ENCODE data around the gene ULK2. TPM values are rescaled to one million over a fixed set of nuclear protein-coding genes. Genes with fewer than 3 reads are reported as not detected.
"Not testable (repeated sequence)": the region's sequence is repeated elsewhere in the genome, so short reads cannot be mapped to it uniquely, and the experiment has no call there.

ULK2 gene
- polyA plus RNA-seq, 1 donor = 16.9 TPM

DNA sequence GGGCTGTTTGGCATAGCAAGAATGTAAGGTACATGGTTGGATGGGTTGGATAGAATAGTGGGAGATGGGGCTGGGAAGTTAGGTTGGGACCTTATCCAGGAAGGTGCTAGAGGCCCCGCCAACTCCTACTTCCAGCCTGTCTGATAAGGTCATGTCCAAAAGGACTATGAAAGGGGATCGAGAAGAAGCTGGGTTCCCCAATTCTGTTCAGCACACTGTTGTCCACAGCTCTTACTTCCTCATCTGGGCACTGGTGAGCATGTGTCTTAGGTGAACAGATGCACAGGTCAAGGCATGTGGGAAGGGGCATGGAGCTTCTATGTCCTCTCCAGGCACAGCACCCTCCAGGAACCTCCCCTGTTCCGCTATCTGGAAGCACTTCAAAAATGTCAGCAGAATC lies 5.6 kb upstream of the ULK2 start:
- Histone ChIP-seq H3K27me3 (ENCODE audit: control insufficient read depth, insufficient read depth, low read length) (no peaks in the 10 kb centered on the region), H3K4me3 (ENCODE audit: low read length) (no peak overlapping the region), H3K4me1 (ENCODE audit: control insufficient read depth, insufficient read depth, low read length) (no peaks in the 10 kb centered on the region), H3K9me3 (ENCODE audit: control insufficient read depth, low read depth, low read length) (no peaks in the 10 kb centered on the region), H3K36me3 (ENCODE audit: control insufficient read depth, insufficient read depth, low read length) (no peaks in the 10 kb centered on the region), H3K27ac (ENCODE audit: low read length) (no peak overlapping the region)
- no peak for DNase-seq
- 100% methylated on average over 1 of the region's 3 CpGs for WGBS (ENCODE audit: insufficient coverage, low lambda C conversion rate)

DNA sequence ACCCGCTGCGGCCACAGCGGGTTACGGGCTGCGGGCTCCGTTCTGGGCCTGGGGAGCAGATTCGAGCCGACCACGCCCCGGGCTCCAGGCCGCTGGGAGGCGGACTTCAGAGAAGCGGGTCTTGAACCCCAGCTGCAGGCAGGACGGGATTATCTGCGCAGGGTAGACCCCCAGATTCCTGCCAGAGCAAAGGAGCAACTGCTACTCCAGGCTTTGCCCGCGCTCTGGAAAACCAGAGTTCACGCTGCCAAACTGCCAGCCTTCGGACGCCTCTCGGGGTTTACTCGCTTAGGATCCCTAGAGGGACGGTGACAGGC lies 301 bp upstream of the ULK2 start:
- WGBS (ENCODE audit: insufficient coverage, low lambda C conversion rate) = 80% methylated on average over 1 of the region's 23 CpGs
- no peaks in the 10 kb centered on the region for H3K27me3 ChIP-seq (ENCODE audit: control insufficient read depth, insufficient read depth, low read length)
- no peaks in the 10 kb centered on the region for H3K4me1 ChIP-seq (ENCODE audit: control insufficient read depth, insufficient read depth, low read length)
- peak overlapping the region; percentile 48 for H3K27ac ChIP-seq (ENCODE audit: low read length)
- peak overlapping the region; percentile 44 for H3K4me3 ChIP-seq (ENCODE audit: low read length)
- peaks cover under 1% of the 10 kb centered on the region for H3K36me3 ChIP-seq (ENCODE audit: control insufficient read depth, insufficient read depth, low read length)
- no peak for DNase-seq
- no peaks in the 10 kb centered on the region for H3K9me3 ChIP-seq (ENCODE audit: control insufficient read depth, low read depth, low read length)

DNA sequence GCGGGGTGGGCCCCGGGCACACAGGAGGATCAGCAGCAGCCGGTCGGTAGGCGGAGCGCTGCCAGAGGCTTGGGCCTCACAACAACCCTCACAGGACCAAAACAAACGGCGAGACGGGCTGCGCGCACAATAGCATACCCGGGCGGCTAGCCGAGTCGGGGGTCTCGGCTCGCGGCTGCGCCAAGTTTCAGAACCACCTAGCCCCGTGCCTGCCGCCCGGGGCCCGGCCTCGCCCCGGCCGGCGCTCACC lies 732 bp downstream of the ULK2 start:
- WGBS (ENCODE audit: insufficient coverage, low lambda C conversion rate) = no CpG with 5 or more reads among the region's 27 CpGs
- H3K4me1 ChIP-seq (ENCODE audit: control insufficient read depth, insufficient read depth, low read length) = no peaks in the 10 kb centered on the region
- peak overlapping the region; percentile 68 for H3K4me3 ChIP-seq (ENCODE audit: low read length)
- DNase-seq = peak; percentile 49 to 81
- no peaks in the 10 kb centered on the region for H3K9me3 ChIP-seq (ENCODE audit: control insufficient read depth, low read depth, low read length)
- H3K36me3 ChIP-seq (ENCODE audit: control insufficient read depth, insufficient read depth, low read length) = peaks cover 4% of the 10 kb centered on the region
- H3K27ac ChIP-seq (ENCODE audit: low read length) = peak overlapping the region; percentile 17
- H3K27me3 ChIP-seq (ENCODE audit: control insufficient read depth, insufficient read depth, low read length) = no peaks in the 10 kb centered on the region

DNA sequence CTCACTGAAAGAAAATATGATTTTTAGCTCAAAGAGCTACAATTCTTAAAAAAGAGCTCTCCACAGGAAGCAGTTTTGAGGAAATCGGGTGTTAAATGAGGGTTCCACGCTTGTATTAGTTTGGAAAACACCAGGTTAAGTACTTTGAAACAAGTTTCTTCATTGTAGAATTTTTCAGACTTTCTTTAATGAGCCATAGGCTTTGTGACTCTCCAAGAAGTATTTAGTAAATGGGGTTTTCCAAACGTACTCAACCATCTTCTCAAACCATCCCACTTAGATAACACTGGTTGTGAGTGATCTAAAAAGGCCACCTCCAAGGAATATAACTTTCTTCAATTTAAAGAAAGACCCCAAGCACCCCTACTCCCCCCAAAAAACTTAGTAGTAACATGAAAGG lies 2.7 kb downstream of the ULK2 start:
- no peaks in the 10 kb centered on the region for H3K9me3 ChIP-seq (ENCODE audit: control insufficient read depth, low read depth, low read length)
- DNase-seq = no peak
- H3K27ac ChIP-seq (ENCODE audit: low read length) = no peak overlapping the region
- H3K27me3 ChIP-seq (ENCODE audit: control insufficient read depth, insufficient read depth, low read length) = no peaks in the 10 kb centered on the region
- H3K4me1 ChIP-seq (ENCODE audit: control insufficient read depth, insufficient read depth, low read length) = no peaks in the 10 kb centered on the region
- peaks cover 6% of the 10 kb centered on the region for H3K36me3 ChIP-seq (ENCODE audit: control insufficient read depth, insufficient read depth, low read length)
- 88% methylated on average over 1 of the region's 3 CpGs for WGBS (ENCODE audit: insufficient coverage, low lambda C conversion rate)
- H3K4me3 ChIP-seq (ENCODE audit: low read length) = no peak overlapping the region

DNA sequence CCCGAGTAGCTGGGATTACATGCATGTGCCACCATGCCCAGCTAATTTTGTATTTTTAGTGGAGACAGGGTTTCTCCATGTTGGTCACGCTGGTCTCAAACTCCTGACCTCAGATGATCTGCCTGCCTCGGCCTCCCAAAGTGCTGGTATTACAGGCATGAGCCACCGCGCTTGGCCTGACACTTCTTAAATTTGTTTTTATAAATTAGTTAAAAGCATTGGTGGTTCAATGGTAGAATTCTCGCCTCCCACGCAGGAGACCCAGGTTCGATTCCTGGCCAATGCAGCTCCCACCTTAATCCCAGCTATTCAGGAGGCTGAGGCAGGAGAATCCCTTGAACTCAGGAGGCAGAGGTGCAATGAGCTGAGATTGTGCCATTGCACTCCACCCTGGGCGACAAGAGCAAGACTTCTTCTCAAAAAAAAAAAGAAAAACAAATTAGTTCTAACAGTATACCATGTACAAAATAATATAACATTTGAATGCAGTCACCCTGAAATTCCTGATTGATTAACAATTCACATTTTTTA lies 7.0 kb downstream of the ULK2 start:
- H3K27me3 ChIP-seq (ENCODE audit: control insufficient read depth, insufficient read depth, low read length); DNase-seq; H3K27ac ChIP-seq (ENCODE audit: low read length); H3K4me3 ChIP-seq (ENCODE audit: low read length); H3K4me1 ChIP-seq (ENCODE audit: control insufficient read depth, insufficient read depth, low read length); H3K9me3 ChIP-seq (ENCODE audit: control insufficient read depth, low read depth, low read length); H3K36me3 ChIP-seq (ENCODE audit: control insufficient read depth, insufficient read depth, low read length): not testable (repeated sequence)
- 100% methylated on average over 1 of the region's 9 CpGs for WGBS (ENCODE audit: insufficient coverage, low lambda C conversion rate)

DNA sequence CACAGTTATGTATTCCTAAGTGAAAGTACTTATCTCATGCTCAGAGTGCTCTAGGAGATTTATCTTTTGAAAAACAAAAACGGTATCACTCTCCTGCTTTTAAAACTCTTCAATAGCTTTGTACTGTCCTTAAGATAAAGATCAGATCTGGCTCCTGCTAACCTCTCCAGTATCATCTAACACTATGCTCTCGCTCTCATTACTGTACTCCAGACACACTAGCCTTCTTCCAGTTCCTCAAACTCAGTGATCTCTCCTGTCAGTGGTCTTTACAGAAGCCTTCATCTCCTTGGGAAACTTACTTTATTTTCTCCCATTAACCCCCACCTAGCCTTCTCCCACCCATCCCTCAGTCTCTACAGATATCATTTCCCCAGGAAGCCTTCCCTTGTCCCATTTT lies 10.1 kb downstream of the ULK2 start:
- no peaks in the 10 kb centered on the region for H3K27me3 ChIP-seq (ENCODE audit: control insufficient read depth, insufficient read depth, low read length)
- H3K9me3 ChIP-seq (ENCODE audit: control insufficient read depth, low read depth, low read length) = no peaks in the 10 kb centered on the region
- no CpG with 5 or more reads among the region's 2 CpGs for WGBS (ENCODE audit: insufficient coverage, low lambda C conversion rate)
- DNase-seq = no peak
- no peak overlapping the region for H3K4me3 ChIP-seq (ENCODE audit: low read length)
- H3K27ac ChIP-seq (ENCODE audit: low read length) = no peak overlapping the region
- peaks cover 8% of the 10 kb centered on the region for H3K36me3 ChIP-seq (ENCODE audit: control insufficient read depth, insufficient read depth, low read length)
- no peaks in the 10 kb centered on the region for H3K4me1 ChIP-seq (ENCODE audit: control insufficient read depth, insufficient read depth, low read length)

DNA sequence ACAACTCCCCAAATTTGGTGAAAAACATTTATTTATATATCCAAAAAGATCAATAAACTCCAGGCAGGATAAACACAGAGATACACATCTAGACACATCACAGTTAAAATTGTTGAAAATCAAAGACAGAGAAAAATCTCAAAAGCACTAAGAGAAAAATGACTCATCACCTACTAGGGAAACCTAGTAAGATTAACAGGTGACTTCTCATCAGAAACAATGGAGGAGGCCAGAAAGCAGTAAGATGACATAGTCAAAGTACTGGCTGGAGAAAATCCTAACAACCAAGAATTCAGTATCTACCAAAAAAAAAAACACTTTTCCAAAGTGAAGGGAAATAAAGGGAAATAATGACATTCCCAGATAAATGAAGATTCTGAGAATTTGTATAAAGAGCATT lies 33.8 kb downstream of the ULK2 start:
- no peak overlapping the region for H3K27ac ChIP-seq (ENCODE audit: low read length)
- no peak for DNase-seq
- H3K4me3 ChIP-seq (ENCODE audit: low read length) = no peak overlapping the region
- H3K9me3 ChIP-seq (ENCODE audit: control insufficient read depth, low read depth, low read length) = no peaks in the 10 kb centered on the region
- H3K4me1 ChIP-seq (ENCODE audit: control insufficient read depth, insufficient read depth, low read length) = no peaks in the 10 kb centered on the region
- H3K27me3 ChIP-seq (ENCODE audit: control insufficient read depth, insufficient read depth, low read length) = no peaks in the 10 kb centered on the region
- H3K36me3 ChIP-seq (ENCODE audit: control insufficient read depth, insufficient read depth, low read length) = peaks cover 27% of the 10 kb centered on the region

DNA sequence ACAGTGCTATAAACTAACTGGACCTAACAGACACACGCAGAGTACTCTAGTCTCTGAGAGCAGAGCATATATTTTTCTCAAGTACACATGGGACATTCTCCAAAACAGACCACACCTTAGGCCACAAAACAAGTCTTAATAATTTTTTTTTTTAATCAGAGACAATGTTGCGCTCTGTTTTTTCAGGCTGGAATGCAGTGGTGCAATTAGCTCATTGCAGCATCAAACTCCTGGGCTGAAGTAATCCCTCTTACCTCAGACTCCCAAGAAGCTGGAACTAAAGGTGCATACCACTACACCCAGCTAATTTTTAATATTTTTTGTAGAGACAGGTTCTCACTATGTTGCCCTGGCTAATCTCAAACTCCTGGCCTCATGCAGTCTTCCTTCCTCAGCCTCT lies 37.7 kb downstream of the ULK2 start:
- no peaks in the 10 kb centered on the region for H3K9me3 ChIP-seq (ENCODE audit: control insufficient read depth, low read depth, low read length)
- no peaks in the 10 kb centered on the region for H3K27me3 ChIP-seq (ENCODE audit: control insufficient read depth, insufficient read depth, low read length)
- no peak for DNase-seq
- peaks cover 26% of the 10 kb centered on the region for H3K36me3 ChIP-seq (ENCODE audit: control insufficient read depth, insufficient read depth, low read length)
- no peaks in the 10 kb centered on the region for H3K4me1 ChIP-seq (ENCODE audit: control insufficient read depth, insufficient read depth, low read length)
- H3K27ac ChIP-seq (ENCODE audit: low read length) = no peak overlapping the region
- no CpG with 5 or more reads among the region's 2 CpGs for WGBS (ENCODE audit: insufficient coverage, low lambda C conversion rate)
- no peak overlapping the region for H3K4me3 ChIP-seq (ENCODE audit: low read length)

DNA sequence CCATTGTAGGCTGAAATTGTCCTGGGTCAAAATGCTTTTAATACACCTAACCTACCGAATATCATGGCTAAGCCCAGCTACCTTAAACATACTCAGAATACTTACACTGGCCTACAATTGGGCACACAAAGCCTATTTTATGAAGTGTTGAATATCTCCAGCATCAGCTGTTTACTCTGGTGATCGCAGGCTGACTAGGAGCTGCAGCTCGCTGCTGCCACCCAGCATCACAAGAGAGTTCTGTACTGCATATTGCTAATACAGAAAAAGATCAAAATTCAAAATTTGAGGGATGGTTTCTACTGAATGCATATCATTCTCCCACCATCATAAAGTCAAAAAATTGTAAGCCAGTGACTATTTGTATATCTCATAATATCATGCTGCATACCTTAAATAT lies 55.3 kb downstream of the ULK2 start:
- H3K36me3 ChIP-seq (ENCODE audit: control insufficient read depth, insufficient read depth, low read length) = peaks cover 14% of the 10 kb centered on the region
- no peaks in the 10 kb centered on the region for H3K27me3 ChIP-seq (ENCODE audit: control insufficient read depth, insufficient read depth, low read length)
- no CpG with 5 or more reads among the region's 3 CpGs for WGBS (ENCODE audit: insufficient coverage, low lambda C conversion rate)
- DNase-seq = no peak
- no peak overlapping the region for H3K27ac ChIP-seq (ENCODE audit: low read length)
- H3K9me3 ChIP-seq (ENCODE audit: control insufficient read depth, low read depth, low read length) = no peaks in the 10 kb centered on the region
- H3K4me3 ChIP-seq (ENCODE audit: low read length) = no peak overlapping the region
- H3K4me1 ChIP-seq (ENCODE audit: control insufficient read depth, insufficient read depth, low read length) = no peaks in the 10 kb centered on the region

DNA sequence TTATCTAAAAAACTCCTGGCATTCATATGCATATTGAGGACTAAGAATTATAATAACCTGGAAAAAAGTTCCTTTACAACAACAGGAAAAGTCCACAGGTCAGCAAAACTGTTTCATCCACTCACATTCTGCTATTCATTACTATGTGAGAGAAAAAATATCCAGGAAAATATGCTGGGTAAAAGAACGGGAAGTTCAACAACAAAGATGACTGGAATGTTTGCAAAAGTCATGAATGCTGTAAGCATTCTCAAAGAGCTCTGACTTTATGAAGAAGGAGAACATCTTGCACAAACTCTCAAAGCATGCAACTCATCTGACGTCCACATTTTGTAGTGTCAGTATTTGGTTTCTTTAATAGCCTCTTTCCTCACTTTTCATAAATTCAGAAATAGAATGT lies 62.7 kb downstream of the ULK2 start:
- no peak for DNase-seq
- Histone ChIP-seq H3K4me3 (ENCODE audit: low read length) (no peak overlapping the region), H3K36me3 (ENCODE audit: control insufficient read depth, insufficient read depth, low read length) (peaks cover 35% of the 10 kb centered on the region), H3K27me3 (ENCODE audit: control insufficient read depth, insufficient read depth, low read length) (no peaks in the 10 kb centered on the region), H3K9me3 (ENCODE audit: control insufficient read depth, low read depth, low read length) (no peaks in the 10 kb centered on the region), H3K4me1 (ENCODE audit: control insufficient read depth, insufficient read depth, low read length) (no peaks in the 10 kb centered on the region), H3K27ac (ENCODE audit: low read length) (no peak overlapping the region)
- WGBS (ENCODE audit: insufficient coverage, low lambda C conversion rate) = 100% methylated on average over 2 of the region's 2 CpGs

DNA sequence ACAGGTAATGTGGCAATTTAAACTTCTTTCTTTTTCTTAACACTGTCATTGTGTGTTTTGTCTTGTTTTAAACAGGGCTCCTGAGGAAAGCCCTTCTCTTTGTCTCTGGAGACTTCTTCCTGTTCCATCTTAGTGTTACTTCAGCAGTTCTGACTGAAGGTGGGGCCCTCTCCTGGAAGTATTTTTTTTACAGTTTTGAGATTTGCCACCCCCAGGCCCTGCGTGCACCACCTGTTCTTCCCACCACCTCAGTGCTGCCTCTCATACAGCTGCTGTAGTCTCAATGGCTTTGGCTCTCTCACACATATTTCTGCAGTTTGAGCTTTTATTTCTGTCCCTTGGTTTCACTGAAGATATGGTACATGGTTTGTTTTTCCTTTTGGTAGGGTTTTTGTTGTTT lies 67.2 kb downstream of the ULK2 start:
- H3K27ac ChIP-seq (ENCODE audit: low read length) = no peak overlapping the region
- no peaks in the 10 kb centered on the region for H3K4me1 ChIP-seq (ENCODE audit: control insufficient read depth, insufficient read depth, low read length)
- peaks cover 9% of the 10 kb centered on the region for H3K9me3 ChIP-seq (ENCODE audit: control insufficient read depth, low read depth, low read length)
- H3K27me3 ChIP-seq (ENCODE audit: control insufficient read depth, insufficient read depth, low read length) = no peaks in the 10 kb centered on the region
- H3K36me3 ChIP-seq (ENCODE audit: control insufficient read depth, insufficient read depth, low read length) = peaks cover 48% of the 10 kb centered on the region
- no peak for DNase-seq
- H3K4me3 ChIP-seq (ENCODE audit: low read length) = no peak overlapping the region
- no CpG with 5 or more reads among the region's 1 CpG for WGBS (ENCODE audit: insufficient coverage, low lambda C conversion rate)

All from large intestine (tissue), 3 donors.